A673 (cell line): Measurements from ENCODE around the gene SDHA.
"Not testable (repeated sequence)": the region's sequence is repeated elsewhere in the genome, so short reads cannot be mapped to it uniquely, and the experiment has no call there.

Experiments
- EZH2 ChIP-seq: fragments of 200-600 bp; sonication (generic); IDR thresholded peaks from 2 replicates; pipeline ENCODE4 v1.6.1; 2017; ENCODE audit warnings: borderline replicate concordance, low read depth, mild to moderate bottlenecking, mixed read lengths, antibody characterized with exemption, low read length; ENCODE audit not compliant: poor library complexity, severe bottlenecking
- TF ChIP-seq, protein P1 (sequence below): fragments of 300-800, 200-600 bp; sonication (generic); conservative IDR thresholded peaks from 2 replicates; pipeline ENCODE4 v1.5.1; 2017; ENCODE audit warnings: low read depth, mild to moderate bottlenecking, antibody characterized with exemption, low read length, moderate library complexity, mixed read lengths

DNA sequence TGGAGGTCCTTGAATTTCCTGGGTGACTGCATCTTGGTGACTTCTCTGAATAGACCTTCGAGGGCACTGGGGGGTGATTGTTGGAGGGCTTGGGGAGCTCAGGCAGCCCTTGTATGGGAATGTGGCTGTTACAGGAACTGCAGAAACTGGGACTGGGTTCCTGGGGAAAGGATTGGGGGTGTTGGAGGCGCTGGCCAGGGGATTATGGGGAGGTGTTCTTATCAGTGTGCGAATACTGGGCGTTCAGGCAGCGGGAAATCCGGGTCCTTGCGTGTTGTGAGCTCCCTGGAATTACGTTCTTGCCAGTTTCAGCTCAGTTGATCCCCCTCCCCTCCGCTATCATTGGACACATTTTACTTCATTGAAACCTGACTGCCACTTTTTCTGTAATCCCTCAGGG lies 55.0 kb downstream of the SDHA start:
- TF ChIP-seq, protein P1, sequence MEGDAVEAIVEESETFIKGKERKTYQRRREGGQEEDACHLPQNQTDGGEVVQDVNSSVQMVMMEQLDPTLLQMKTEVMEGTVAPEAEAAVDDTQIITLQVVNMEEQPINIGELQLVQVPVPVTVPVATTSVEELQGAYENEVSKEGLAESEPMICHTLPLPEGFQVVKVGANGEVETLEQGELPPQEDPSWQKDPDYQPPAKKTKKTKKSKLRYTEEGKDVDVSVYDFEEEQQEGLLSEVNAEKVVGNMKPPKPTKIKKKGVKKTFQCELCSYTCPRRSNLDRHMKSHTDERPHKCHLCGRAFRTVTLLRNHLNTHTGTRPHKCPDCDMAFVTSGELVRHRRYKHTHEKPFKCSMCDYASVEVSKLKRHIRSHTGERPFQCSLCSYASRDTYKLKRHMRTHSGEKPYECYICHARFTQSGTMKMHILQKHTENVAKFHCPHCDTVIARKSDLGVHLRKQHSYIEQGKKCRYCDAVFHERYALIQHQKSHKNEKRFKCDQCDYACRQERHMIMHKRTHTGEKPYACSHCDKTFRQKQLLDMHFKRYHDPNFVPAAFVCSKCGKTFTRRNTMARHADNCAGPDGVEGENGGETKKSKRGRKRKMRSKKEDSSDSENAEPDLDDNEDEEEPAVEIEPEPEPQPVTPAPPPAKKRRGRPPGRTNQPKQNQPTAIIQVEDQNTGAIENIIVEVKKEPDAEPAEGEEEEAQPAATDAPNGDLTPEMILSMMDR: not testable (repeated sequence)
- TF ChIP-seq EZH2: not testable (repeated sequence)
